K562 (cell line): Measurements from ENCODE around the gene PALLD. TPM values are rescaled to one million over a fixed set of nuclear protein-coding genes. Genes with fewer than 3 reads are reported as not detected.

Experiments
- BCLAF1 ChIP-seq, 2 experiments: fragments of 450-650 bp in 1 of 2; IDR thresholded peaks; 2 replicates each; pipeline ENCODE4 v1.6.1; 2011 to 2017; ENCODE audit warnings: low read depth in 2 of 2, antibody characterized with exemption in 1 of 2, borderline replicate concordance in 1 of 2, low read length in 1 of 2, mild to moderate bottlenecking in 1 of 2, mixed read lengths in 1 of 2; ENCODE audit not compliant: control insufficient read depth in 1 of 2
- CBX1 ChIP-seq: sonication (generic); IDR thresholded peaks from 2 replicates; pipeline ENCODE4 v1.6.1; 2016; ENCODE audit warnings: antibody characterized with exemption, low read depth, mild to moderate bottlenecking
- DNMT1 ChIP-seq: fragments of 450-650 bp; IDR thresholded peaks from 2 replicates; pipeline ENCODE4 v1.6.1; 2016; ENCODE audit warnings: antibody characterized with exemption, mild to moderate bottlenecking
- ZBTB33 ChIP-seq: sonication (generic); formaldehyde crosslinking; IDR thresholded peaks from 2 replicates; pipeline ENCODE4 v1.8.1; 2023; ENCODE audit warnings: mild to moderate bottlenecking, missing genetic modification reagents
- polyA plus RNA-seq, 8 experiments: library from polyadenylated mRNA; depleted of rRNA in 4 of 8; stranded (reverse) in 5 of 8; unstranded in 3 of 8; fragments of >200 nt; fragmentation: Nextera tagmentation in 2 of 8; fragmentation: Illumina TruSeq in 1 of 8; extraction: Ambion mirVana in 2 of 8; extraction: Trizol in 1 of 8; gene quantifications; 2 replicates each; pipeline versions ENCODE4 v1.2.1 to v1.2.3, GENCODE V29; 2011 to 2014; ENCODE audit warnings: inconsistent platforms in 1 of 8, missing spikeins in 1 of 8
- total RNA-seq, 7 experiments: library from RNA; depleted of rRNA in 6 of 7; stranded (reverse); fragments of >200 nt in 6 of 7; fragmentation: Illumina TruSeq in 2 of 7; extraction: Trizol in 2 of 7; gene quantifications; 2 replicates each; pipeline versions ENCODE4 v1.2.1 to v1.2.3, GENCODE V29; 2011 to 2021; ENCODE audit warnings: low replicate concordance in 1 of 7

Gene PALLD
- total and polyA plus RNA-seq, 9 of the 15 experiments (the other 6 are each of a cell fraction or from before 2014, with no cell fraction given), result 0.01 to 0.35 (median 0.06) TPM; not detected in 3

- TF ChIP-seq ZBTB33 (CRISPR knock-in tag) (no peak), CBX1 (no peak), BCLAF1 (IDR thresholded peaks at IDR 0.05; ENCODE audit: borderline replicate concordance in 1 of 2, control insufficient read depth in 1 of 2, low read depth in 2 of 2, low read length in 1 of 2) (no peak), DNMT1 (no peak)
Observed at GRCh38 chr4:168735735-168736134, 238.9 kb downstream of the PALLD start (continued).
